ENCODE results near the gene ME2.
"Not testable (repeated sequence)": the region's sequence is repeated elsewhere in the genome, so short reads cannot be mapped to it uniquely, and the experiment has no call there.

The ME2 gene

DNA sequence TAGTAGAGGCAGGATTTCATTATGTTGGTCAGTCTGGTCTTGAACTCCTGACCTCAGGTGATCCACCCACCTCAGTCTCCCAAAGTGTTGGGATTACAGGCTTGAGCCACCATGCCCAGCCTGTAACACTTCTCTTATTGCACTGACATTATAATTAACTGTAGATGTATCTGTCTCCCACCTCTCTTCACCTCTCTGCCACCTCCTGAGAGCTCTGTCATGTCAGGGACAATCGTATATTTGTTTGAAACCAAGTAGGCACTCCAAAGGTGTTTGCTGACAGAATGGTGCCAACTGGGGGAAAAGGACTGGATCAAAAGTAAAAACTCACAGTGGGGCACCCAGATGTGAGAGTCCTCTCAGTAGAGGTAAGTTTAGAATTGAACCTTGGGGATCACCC lies 17.3 kb upstream of the ME2 start:
- FAIRE-seq (no peak), DNase-seq (ENCODE audit: low spot score) (no peak)

DNA sequence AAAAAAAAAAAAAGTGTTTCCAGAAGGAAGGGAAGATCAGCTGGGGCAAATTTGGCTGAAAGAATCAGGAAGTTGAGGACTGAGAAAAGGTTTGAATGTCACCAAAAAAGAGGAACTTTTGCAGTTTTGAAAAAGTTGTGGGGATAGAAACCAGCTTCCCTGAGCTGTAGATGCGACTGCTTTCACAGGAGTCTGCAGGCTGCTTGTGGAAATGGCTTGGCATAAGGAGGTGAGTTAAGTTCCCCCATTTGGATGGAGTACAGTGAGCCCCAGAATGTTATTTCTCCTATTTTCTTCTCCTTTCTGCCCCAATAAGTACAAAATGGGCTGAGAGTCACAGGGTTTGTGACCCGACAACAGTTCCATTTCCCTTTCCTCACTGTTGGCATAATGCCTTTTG lies 16.5 kb upstream of the ME2 start:
- DNase-seq (ENCODE audit: low spot score) = no peak
- no peak for FAIRE-seq

DNA sequence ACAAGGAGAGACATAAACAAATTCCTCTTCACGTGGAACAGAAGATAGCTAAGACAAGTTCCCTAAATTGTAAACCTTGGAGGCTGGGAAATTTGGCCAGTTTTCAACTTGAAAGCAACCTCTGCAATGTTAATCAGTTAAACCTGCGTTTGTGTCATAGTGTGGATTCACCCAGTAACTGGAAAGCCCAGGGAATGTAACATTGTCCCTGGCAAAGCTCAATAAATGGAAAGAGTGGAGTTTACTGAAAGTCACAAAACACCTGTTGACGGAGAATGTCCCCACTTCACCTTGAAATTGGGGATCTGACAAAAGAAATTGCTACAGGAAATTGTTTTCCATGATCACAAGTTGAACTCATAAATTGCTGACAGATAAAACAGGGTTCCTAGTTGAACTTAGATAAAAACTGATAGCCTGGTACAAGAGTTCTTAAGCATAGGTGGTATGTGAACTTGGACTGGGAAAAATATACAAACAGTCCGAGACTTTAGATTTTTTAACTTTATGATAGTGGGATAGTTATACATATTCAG lies 15.0 kb upstream of the ME2 start:
- no peak for DNase-seq (ENCODE audit: low spot score)
- no peak for FAIRE-seq

DNA sequence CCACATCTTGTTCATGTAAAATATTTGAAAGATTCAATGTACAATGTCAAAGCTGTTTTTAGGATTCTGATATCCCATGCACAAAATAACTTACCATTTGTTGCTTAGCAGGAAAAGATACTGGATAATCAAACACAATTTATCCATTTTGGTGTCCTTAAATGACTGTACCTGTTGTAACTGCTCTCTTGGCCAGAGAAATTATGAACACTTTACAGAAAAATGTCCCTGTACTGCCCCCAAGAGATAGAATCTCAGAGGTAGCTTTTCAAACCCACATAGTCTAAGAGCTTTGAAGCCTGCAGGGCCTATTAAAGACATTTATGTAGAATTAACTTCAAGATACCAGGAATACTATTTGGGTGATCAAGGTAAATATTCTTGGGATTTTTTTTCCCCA lies 12.2 kb upstream of the ME2 start:
- DNase-seq (ENCODE audit: low spot score) = no peak
- FAIRE-seq = no peak

DNA sequence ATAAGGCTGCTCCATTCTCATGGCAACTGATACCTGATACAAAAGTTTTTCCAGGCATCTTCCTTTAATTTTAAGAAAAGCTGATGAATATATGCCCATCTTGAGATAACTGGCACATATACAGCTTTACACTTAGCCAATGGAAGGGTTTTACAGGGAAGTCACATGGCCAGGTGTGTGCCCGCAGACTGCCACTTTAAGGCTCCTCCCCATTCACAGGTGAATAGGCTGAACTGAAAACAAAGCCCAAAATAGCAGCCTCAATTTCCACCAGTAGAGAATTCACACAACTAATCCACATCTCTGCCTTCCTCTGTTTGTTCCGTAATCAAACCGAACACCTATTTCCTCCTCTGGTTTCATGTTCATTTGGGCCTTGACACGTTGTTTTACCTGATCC lies 9.8 kb upstream of the ME2 start:
- FAIRE-seq = no peak
- no peak for DNase-seq (ENCODE audit: low spot score)

DNA sequence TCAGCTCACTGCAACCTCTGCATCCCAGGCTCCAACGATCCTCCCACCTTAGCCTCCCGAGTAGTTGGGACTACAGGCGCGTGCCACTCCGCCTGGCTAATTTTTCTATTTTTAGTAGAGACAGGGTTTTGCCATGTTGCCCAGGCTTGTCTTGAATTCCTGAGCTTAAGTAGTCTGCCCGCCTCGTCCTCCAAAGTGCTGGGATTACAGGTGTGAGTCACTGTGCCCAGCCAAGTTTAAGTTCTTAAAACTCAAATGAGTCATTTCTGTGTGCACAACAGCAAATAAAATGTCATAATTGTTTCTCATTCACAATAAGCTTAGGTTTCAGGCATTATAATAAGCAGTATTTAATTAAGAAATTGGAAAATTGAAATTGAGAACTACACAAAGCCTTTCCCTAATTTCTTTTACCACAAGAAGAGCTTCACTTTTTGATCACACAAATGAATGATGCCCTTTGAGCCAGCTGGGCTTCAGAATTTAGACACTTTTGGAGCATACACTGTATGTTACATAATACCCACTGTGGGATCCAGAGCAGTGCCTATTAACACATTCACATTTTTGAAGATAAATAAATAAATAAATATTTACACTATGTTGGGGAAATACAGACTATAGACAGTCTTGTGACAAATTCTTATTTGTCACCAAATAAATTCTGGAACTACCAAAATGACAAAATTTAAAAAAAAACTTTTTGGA lies 8.6 kb upstream of the ME2 start:
- peak; percentile 36 for DNase-seq (ENCODE audit: low spot score)
- no peak for FAIRE-seq

DNA sequence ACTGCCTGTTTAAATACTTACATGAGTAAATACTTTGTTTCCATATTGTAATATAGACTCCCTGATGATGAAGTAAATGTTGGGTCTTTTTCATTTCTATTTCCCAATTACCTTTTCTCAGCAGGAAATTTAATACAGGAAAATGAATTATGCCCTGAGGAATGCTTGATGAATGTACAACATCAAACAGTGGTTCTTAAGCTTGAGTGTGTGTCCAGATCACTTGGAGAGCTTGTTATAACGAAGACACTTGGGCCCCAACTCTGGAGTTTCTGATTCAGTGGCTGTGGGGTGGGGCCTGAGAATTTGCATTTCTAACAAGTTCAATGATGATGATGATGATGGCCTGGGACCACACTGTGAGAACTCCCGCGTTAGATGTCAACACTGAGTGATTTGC lies 7.1 kb upstream of the ME2 start:
- DNase-seq (ENCODE audit: low spot score) (no peak), FAIRE-seq (no peak)

DNA sequence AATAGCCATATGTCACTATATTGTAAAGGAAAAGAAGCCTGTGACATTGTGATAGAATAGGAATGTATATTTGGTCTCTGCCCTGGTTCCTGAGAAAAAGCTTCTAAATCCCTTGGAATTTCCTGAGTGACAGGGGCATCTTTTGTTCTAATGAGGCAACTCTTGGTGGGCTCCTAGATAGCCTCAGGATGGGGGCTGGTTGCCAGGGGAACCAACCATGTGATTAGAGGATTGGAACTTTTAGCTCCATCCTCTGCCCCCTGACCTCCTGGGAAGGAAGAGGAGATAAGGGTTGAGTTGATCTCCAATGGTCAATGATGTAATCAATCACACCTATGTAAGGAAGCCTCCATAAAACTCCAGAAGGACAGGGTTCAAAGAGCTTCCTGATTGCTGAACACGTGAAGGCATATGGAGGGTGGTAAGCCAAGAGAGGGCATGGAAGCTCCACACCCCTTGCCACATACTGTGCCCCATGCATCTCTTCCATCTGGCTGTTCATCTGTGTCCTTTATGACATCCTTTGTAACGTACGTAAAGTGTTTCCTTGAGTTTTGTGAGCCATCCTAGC lies 2.9 kb upstream of the ME2 start:
- DNase-seq (ENCODE audit: low spot score) (no peak), FAIRE-seq (no peak)

DNA sequence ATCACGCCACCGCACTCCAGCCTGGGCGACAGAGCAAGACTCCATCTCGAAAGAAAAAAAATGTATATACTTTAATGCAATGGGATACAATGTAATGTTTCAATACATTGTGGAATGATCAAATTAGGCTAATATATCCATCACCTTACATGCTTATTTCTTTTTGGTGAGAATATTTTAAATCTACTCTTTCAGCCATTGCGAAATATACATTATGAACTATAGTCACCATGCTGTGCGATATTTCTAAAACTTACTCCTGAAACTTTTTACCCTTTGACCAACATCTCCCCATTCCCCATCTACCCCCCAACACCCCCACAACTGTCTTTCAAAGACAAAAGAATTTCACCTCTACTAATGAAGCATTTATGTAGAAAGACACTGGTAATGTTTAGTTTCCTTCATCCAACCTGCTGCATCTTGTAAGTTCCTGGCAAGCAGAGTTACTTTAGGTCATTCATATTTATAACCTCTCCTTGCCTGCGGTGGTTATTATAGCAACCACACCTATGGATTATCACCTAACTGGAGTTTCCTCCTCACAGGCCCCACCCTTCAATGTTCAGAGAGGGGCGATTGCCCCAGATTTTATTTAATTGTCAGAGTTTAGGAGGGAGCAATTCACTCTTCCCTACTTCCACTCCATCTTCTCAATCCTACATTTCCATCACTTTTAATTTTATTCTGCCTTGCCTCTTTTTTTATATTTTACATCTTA lies 1.2 kb upstream of the ME2 start:
- DNase-seq (ENCODE audit: low spot score) = no peak
- no peak for FAIRE-seq

DNA sequence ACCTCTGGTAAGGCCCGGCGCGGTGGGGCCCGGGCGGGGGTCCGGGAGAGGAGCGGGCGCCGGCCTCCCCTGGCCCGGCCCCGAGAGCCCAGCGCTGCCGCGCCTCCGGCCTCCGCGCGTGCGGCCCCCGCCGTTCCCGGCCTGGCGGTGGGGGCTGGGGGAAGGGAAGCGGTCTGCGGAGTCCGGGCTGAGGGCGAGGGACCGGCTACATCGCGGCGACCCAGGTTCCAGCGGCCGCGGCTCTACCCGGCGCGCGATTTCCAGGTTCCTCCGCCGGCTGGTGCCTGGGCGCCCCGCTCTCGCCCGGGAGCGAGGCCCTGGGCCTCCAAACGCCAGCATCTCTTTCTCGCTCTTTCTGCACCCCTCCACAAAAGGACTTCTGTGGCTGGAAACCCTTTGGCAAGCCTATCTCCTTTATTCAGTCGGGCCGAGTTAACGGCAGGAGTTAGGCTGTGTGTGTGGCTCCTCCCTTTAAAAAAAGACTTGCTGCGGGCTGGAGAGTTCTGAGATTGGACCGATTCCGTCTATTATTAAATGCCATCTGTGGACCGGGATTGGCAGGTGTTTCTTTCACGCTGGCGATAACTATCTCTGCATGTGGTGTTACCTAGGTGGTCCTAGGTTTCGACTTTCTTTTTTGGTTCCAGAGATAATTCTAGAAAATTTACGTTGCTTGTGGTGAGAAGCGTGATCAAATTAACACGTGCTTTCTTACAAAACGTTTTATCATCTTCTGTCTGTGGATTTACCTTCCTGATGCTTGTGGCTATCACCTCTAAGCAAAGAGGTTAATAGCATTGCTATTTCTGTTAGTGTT lies 592 bp downstream of the ME2 start:
- FAIRE-seq = no peak
- DNase-seq (ENCODE audit: low spot score) = peak; percentile 31

DNA sequence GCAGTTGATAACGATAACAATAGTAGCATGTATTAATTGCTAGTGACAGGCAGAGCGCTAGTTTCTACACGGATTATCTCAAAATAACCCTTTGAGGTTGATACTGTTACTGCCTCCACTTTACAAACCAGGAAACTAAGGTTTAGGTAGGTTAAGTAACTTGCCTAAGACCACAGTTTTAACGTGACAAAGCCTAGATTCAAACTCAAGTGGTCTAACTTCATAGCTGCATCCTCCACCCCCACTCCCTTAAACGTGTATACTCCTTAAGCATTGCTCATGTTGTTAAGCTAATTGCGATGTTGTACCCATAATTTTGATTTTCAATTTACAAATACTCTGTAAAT lies 1.2 kb downstream of the ME2 start:
- DNase-seq (ENCODE audit: low spot score) = no peak
- no peak for FAIRE-seq

DNA sequence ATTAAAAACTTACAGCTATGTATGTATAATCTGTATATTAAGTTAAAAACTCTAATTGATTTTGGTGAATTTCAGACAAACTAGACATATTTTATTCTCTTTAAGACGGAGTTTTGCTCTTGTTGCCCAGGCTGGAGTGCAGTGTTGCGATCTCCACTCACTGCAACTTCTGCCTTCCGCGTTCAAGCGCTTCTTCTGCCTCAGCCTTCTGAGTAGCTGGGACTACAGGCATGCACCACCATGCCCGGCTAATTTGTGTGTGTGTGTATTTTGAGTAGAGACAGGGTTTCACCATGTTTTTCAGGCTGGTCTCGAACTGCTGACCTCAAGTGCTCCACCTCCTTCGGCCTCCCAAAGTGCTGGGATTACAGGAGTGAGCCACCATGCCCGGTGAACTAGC lies 2.0 kb downstream of the ME2 start:
- DNase-seq (ENCODE audit: low spot score); FAIRE-seq: not testable (repeated sequence)

DNA sequence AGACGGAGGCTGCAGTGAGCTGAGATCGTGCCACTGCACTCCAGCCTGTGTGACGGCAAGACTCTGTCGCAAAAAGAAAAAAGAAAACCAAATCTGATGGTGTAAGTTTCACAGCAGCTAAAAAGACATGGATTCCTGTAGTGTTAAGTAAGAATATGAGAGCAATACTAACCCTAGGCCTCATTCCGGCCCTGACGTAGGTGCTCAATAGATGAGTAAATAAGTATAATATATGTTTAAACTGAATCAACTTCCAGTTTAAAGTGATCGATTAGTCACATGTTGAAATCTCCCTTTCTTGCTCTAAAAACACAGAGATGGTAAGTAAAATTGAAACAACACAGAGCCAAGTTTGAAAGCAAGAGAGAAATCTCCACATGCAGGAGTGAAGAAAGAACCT lies 8.0 kb downstream of the ME2 start:
- no peak for FAIRE-seq
- no peak for DNase-seq (ENCODE audit: low spot score)

DNA sequence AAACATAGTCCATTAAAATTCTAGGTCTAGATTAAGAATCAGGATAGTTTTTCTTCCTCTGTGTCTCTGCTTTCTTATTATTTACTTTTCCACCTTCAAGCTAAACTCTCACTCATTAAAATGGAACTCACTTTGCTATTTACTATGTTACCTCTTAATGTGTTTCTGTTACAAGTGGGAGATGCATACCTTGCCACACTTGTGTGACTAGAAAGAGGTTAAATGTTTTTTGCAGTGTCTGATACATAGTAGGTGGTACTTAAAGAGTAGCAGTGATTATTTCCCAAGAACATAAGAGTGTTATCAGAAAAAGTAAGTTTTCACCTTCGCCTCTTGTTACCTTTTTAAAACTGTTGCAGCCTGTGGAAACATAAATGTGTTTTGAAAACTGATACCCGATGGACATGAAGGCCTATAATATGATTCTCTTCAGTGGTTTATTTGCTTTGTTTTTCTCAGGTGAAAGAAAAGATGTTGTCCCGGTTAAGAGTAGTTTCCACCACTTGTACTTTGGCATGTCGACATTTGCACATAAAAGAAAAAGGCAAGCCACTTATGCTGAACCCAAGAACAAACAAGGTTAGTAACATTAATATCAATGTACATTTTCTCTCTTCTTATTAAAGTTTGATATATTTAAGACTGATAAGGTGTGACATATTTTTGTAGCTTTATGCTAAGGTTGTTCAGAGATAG lies 16.6 kb downstream of the ME2 start:
- DNase-seq (ENCODE audit: low spot score) (no peak), FAIRE-seq (no peak)

DNA sequence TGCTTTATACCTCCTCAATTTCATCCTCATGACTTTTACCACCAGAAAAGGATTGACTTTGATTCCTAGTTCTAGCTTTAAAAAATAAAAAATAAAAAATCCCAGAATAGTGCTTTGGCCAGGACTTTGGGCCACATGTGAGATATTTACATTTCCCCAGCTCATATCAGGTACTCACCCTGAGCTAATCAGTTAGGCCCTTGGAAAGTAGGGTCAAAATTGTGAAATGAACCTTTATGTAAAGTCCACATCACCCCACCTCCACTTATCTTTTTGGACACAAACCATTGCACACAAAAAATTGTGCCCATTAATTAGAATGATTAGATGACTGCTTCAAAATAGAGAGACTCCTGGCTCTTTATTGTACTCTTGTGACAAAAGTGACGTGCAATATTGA lies 17.2 kb downstream of the ME2 start:
- FAIRE-seq (no peak), DNase-seq (ENCODE audit: low spot score) (no peak)

DNA sequence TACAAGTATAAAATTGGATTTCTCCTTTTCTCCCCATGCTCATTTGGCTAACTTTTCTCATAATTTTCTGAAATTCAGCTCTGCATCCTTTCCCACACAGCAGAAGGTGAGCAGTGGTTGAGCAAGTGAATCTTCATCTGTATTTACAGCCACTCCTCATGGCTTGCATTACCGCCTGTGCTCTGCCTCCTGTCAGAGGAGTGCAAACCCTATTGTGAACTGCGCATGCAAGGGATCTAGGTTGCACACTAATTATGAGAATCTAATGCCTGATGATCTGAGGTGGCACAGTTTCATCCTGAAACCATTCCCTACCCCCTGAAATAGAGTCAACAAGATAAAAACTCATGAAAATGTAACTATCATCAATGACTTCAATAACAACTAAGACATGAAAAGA lies 20.0 kb downstream of the ME2 start:
- FAIRE-seq = no peak
- no peak for DNase-seq (ENCODE audit: low spot score)

DNA sequence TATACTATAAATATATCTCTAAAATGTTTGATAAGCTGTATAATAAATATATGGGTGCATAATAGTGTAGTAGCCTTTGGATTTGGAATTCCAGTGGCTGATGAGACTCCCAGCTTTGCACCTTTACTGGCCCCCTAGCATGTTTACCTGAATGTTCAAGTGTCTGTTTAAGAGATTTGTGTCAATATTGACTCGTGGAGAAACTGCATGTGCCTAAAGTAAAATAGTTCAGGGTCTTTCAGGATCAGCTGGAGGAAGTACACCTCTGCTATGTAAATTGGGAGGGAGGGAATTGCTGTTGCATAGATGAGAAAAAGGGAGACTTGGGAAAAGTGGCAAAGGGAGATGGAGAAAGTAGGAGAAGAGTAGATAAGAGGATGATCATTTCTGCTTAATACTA lies 23.9 kb downstream of the ME2 start:
- FAIRE-seq = no peak
- no peak for DNase-seq (ENCODE audit: low spot score)

DNA sequence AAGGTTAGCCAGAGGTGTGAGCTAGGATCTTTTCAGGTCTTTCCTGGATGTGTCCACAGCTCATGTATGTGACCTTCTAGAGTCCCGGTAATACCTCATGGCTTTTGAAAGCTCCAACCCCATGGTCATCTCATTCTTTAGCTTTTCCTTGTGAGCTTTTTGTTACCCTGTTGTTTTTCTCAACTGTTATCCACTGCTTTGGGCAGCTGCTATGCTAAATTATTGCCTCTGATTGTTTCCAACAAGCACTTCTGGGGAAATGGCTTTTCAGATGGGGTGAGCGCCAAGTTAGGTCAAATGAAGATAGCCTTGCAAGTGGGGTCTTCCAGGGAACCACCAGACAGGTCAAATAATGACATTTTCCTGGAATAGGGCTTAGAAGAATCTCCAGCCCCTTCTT lies 27.9 kb downstream of the ME2 start:
- DNase-seq (ENCODE audit: low spot score) = no peak
- no peak for FAIRE-seq

DNA sequence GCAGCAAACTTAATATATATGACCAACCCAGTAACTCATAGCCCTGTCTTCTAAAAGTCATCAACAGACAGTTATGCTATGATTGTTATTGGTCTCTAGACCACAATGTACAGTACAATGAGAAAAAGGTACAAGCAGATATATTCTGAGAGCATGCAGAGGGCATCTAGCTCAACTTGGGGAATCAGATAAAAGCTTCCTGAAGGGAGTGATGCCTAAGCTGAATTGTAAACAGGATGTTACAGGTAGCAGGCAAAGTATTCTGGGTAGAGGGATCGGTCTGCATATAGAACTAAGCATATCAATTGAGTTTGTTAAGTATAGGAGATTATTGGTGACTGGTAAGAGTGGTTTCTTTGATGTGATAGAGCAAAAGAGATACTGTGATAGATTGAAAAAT lies 30.3 kb downstream of the ME2 start:
- FAIRE-seq (no peak), DNase-seq (ENCODE audit: low spot score) (no peak)

DNA sequence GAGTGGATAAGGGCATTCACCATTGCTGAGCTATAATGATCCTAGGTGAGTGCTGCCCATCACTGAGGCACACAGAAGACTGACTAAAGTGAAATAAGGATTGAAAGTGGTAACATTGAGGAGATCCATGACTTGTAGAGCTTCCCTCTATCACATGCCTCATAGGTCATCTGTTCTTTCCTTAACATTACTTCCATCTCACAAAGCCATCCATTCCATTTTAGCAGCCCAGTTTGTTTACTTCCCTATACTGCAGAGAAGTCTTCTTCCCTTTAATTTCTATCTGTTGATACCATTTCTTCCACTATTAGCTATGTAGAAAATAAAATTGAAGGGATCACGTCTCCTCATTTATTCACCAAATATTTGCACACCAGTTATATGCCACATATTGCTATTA lies 32.1 kb downstream of the ME2 start:
- DNase-seq (ENCODE audit: low spot score) = no peak
- FAIRE-seq = no peak

DNA sequence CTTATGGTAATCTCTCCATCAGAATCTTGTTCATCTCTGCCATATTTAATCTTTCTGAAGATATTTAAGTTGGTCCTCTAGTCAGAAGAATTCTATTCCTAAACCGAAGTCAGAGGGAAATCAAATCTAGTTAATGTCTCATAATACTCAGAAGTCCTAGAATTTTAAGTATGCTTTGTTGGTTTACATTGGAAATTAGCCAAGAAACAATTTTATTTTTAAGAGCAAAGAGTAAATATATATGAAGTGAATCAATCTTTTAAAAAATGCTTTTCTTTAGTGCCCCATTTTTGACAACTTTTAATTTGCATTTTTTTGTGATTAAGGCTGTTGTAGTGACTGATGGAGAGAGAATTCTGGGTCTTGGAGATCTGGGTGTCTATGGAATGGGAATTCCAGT lies 38.1 kb downstream of the ME2 start:
- FAIRE-seq (no peak), DNase-seq (ENCODE audit: low spot score) (no peak)

Measured in urothelium cell line (cell line).